ENCODE measurements around the gene CIRBP.

The CIRBP gene

DNA sequence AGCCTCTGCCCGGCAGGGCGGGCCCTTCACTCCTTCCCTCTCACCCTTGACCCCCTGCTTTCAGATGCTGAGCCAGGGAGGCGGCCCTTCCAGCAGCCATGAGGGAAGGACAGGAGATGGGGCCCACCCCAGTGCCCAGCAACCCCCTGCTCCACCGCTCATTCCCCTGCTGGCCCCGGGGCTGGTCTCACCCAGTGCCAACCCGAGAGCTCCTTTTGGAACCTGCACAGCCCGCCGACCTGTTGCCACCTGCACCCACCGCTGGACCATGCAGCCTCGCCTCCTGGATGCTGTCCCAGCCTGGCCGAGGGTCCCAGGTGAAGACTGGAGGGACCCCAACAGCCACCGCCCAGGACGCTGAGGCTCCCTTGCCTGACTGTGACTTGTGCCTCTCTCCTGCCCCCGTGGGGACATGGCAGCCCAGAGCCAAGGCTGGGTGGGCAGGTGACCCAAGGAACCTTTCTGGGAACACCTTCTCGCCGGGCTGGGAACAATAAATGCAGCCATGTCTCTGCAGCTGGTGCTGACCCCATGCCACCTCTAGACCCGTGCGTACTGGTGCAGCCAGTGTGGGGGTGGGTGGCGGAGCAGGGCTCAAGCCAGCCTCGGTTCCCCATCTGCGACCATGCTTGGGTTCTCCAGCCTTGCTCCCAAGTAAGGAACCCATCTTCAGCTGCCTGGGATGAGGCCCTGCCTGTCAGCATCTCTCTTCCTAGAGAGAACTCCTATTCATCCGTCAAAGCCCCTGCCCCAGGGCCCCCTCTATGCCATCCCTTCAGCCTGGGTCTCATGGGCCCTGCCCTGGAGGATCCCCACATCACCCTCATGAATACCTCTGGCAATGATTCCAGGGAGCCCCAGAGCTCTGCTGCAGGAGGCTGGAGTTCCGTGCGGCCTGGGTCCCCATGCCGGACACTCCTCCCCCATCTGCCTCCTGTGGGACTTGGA, 9.9 kb downstream of the CIRBP start:
- DNase-seq (ENCODE audit: low read depth in 2 of 2), result no peak

- DNase-seq (ENCODE audit: low read depth in 2 of 2), result no peak
Measured at GRCh38 chr19:1279782-1280341, 10.7 kb downstream of the CIRBP start.

- no peak for DNase-seq (ENCODE audit: low read depth in 2 of 2)
Measured at GRCh38 chr19:1280636-1281568, 11.8 kb downstream of the CIRBP start.

GRCh38 chr19:1281569-1282287, 12.6 kb downstream of the CIRBP start:
- DNase-seq (ENCODE audit: low read depth in 2 of 2), result no peak

- no peak for DNase-seq (ENCODE audit: low read depth in 2 of 2)
Measured at GRCh38 chr19:1282588-1283206, 13.6 kb downstream of the CIRBP start.

DNA sequence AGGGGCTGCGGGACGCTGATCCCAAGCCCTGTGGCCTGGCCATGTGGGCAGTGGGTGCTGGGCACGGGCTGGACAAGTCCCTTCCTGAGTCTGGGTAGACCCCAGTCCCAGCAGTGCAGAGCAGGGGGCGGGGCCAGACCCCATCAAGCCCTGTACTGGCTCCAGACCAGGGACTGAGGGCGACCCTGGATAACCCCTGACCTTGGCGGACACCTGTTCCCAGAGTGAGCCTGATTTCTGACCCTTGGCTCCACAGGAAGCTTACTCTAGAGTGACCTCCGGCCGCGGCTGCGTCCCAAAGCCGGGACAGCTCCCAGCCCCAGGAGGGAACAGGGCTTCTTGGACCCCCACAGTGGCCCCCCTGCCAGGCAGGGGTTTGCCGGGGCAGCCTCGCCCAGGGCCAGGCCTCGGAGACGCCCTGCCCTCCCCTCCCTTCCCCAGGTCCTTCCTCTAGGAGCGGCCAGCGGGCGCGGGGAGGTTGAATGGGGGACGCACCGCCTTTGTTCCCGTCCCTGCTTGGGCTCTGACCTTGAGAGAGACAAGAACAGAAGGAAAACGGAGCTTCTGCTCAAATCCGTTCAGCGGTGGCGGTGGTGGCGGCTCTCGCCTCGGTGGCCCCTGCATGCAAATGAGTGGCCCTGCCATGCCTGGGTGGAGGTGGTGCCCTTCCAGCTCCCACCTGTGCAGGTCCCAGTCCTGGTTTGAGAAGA, 14.2 kb downstream of the CIRBP start:
- no peak for DNase-seq (ENCODE audit: low read depth in 2 of 2)

DNA sequence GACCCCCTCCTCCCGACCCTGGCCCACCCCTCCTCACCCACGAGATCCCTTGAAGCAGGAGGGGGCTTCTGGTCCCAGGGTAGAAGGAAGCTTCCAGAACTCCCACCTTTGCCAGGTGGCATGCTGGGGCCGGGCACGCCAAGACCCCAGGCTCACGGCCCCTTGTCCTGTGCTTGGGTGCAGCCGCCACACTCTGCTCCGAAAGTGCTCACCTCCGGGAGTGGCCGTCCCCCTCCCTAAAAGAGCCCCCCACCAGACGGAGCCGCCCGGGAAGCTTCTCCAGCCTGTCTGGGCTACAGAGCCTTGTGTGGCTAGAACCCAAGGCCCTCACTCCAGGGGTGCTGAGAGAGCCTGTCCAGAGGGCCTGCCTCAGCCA, 14.8 kb downstream of the CIRBP start:
- DNase-seq (ENCODE audit: low read depth in 2 of 2), result no peak

DNA sequence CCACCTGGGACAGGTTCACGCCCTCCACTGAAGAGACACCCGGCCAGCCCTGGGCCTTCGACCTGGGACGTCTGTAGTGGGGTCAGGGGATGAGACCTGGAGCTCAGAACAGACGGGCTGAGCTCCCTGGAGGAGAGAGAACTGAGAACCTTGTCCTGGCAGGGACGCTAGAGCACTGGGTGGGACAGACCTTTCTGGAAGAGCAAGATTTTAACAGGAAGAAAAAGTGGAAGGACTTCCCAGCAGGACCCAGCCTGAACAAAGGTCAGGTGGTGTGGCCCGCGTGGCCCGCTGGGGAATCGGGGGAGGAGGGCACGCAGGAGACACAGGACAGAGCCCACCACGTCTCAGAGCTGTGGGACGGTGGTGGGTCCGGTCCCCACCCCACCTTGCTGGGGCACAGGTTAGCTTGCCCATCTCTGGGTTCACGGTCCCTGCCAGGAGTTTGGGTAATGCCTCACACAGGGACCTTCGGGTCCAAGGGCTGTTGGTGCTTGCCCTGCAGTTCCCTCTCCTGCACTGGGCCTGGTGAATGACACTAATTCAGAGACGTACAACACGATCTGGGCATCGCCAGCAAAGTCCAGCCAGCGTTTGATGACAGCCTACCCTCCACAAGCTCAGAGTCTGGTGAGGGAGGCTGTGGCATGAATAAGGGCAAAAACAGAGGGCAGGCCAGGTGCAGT, 15.3 kb downstream of the CIRBP start:
- DNase-seq (ENCODE audit: low read depth in 2 of 2), result no peak

GRCh38 chr19:1284979-1285736, 16.0 kb downstream of the CIRBP start:
- DNase-seq (ENCODE audit: low read depth in 2 of 2), result no peak

- DNase-seq (ENCODE audit: low read depth in 2 of 2), result no peak
Measured at GRCh38 chr19:1285737-1286360, 16.7 kb downstream of the CIRBP start, which contains the start of gene EFNA2. Gene EFNA2 (plus strand): TSS chr19:1285873. CDS start chr19:1286169, 296 bp downstream.

DNA sequence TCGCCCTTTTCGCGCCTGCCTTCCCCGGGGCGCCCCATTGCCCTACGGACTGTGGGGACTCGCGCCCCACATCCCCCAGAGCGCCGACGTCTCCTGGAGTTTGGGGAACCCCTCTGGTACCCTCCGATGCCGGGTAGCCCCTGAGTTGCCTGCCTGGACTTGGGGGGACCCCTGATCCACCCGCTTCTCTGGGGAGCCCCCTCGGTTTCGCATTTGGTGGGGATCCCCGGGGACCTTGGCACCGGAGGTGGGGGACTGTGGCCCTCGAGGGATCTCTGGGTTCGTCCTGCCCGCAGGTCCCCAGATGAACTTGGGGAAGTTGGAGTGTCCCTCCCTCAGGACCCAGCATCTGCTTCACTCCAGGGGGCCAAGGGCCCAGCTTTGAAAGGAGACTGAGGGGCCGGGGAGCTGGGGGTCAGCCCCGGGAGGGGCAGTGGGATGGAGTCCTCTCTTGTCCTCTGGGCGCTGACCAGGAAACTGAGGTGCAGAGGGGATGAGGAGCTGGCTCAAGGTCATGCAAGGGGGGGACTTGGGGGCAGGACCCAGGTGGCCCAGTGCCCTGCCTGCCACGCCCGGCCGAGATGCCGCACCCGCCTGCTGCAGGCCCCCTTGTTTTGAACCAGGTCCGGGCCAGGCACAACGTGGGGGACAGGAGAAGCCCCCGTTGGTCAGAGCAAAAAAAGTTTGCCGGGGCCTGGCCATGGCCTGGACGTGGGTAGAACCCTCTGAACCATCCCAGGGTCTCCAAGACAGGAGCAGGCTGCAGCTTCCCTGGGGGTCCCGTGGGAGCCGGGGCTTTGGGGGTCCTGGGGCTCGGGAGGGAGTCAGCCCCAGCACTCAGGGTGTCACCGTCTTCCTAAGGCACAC, 17.6 kb downstream of the CIRBP start:
- DNase-seq (ENCODE audit: low read depth in 2 of 2), result no peak

- no peak for DNase-seq (ENCODE audit: low read depth in 2 of 2)
Measured at GRCh38 chr19:1287354-1288225, 18.5 kb downstream of the CIRBP start.

DNA sequence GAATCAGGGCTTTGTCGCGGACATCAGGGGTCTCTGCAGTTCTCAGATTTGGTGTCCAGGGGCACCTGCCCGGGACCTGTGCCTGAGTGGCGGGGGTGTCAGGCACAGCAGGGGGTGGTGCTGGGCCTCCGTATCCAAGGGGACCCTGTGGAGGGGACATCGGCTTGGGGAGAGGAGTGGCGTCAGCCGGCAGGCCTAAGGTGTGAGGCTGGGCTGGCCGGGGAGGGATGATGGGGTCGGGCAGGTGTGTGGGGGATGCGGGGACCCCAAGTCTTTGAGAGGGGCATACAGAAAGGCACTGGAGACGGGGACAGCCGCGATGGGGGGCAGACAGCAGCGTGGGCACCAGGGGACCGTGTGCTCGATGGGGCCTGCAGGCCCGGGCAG, 19.1 kb downstream of the CIRBP start:
- no peak for DNase-seq (ENCODE audit: low read depth in 2 of 2)

DNA sequence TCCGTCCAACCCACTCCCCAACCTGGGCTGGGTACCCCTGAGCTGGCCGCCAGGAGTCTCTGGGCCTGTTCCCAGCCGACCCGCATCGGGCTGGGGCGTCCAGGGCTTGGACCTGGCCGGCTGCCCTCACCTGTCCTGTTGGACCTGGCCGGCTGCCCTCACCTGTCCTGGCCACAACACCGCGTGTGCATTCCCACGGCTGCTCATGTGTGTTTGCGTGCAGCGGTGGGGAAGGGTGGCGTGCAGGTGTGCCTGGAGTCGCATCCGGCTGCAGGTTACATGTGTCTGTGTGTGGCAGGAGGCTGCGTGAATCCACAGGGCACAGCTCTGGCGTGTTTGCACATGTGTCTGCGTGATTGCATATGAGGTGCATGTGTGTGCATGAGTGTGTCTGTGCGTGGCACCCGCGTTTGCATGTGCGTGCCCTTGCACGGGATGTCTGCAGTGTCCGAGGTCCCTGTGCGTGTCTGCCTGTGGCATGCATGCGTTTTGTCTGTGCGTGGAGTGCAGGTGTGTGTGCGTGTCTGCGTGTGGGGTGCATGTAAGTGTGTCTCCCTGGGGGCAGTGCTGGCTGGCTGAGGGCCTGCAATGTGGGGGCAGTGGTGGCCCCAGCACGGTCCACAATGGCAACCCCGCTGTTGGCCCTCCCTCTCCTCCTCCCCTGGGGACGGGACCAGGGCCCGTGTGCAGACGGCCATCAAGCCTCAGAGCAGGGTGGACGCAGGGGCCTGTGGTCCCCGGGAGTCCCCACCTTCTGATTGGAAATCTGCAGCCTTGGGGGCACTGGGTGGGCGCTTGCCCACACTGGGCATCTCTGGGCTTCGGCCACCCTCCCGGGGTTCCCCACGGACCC, 19.9 kb downstream of the CIRBP start:
- no peak for DNase-seq (ENCODE audit: low read depth in 2 of 2)

DNA sequence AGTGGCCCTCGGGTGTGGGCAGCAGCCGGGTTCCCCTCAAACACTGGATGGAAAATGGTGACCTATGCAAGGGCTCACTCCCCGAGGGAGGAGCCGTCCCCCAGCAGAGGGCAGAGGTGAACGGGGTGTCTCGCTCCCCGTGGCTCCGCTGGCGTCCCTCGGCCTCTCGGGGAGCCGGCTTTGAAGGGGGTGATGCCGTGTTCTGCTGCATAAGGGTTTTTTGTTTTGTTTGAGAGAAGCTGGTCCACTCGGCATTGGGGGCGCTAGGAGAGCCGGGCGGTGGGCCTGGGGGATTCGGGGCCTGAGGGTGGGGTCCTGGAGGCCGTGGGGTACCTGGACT, 20.5 kb downstream of the CIRBP start:
- DNase-seq (ENCODE audit: low read depth in 2 of 2), result no peak

DNA sequence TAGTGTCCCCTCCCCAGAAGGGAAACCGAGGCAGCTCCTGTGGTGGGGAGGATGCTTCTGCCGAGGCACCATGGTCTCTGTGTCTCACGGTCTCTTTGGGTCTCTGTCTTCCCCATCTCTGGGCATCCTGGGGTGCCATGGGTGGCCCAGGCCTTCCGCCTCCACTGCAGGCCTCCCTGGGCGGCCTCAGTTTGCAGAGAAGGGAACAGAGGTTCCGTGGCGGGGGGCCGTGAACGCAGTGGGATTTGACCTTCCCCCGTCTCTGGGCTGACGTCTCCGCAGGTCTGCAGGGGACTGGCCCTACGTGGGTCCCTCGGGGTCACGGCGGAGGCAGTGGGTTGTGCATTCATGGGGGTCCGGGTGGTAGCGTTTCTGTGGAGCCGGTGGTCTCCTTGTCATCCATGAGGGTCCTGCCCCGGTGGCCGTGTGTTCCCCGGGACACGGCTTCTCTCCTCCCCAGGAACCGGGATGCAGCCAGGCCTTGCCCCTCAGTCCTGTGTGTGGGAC, 21.1 kb downstream of the CIRBP start:
- DNase-seq (ENCODE audit: low read depth in 2 of 2), result no peak
